HG03060 (cell line): ENCODE data around the gene ARHGAP26.

Experiments
- ATAC-seq: cut with Tn5 transposase; IDR thresholded peaks from one replicate; pipeline ENCODE4 v1.9.1; 2021; ENCODE audit warnings: low read depth, moderate number of reproducible peaks; ENCODE audit not compliant: unreplicated experiment

ARHGAP26 gene

DNA sequence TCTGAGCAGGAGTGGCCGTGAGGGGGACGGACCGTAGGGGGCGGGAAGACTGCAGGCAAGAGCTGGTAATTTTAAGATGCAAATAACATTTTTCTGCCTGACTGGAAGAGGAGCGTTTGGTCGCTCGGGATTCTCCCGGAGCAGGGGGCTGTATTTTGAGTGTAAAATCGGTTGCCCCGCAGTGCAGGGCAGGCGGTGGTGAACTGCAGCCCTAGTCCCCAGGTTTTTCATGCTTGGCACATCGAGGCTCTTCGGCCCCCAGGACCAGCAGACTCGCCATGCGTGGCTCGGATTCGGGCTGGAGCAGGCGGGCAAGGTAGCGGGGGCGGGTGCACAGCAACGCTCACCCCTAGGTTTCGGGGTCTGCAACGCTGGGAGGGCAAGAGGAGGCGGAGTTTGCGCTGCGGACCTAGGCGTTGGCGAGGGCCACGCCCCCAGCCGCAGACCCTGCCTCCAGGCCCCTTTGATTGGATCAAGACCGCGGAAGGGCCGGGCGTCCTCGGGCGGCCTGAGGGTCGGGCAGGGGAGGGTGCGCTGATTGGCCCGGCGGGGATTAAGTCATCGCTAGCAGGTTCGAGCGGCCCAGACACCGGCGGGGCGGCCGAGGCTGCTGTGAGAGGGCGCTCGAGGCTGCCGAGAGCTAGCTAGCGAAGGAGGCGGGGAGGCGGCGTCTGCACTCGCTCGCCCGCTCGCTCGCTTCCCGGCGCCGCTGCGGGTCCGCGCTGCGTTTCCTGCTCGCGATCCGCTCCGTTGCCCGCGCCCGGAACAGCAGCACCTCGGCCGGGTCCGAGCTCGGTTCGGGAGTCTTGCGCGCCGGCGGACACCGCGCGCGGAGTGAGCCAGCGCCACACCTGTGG, at the start of gene ARHGAP26:
ARHGAP26 (plus strand) TSS at position 585 of the 857 bp plus-strand sequence. CDS start 385 bp downstream, outside the sequence.
- peak; percentile 89 for ATAC-seq

DNA sequence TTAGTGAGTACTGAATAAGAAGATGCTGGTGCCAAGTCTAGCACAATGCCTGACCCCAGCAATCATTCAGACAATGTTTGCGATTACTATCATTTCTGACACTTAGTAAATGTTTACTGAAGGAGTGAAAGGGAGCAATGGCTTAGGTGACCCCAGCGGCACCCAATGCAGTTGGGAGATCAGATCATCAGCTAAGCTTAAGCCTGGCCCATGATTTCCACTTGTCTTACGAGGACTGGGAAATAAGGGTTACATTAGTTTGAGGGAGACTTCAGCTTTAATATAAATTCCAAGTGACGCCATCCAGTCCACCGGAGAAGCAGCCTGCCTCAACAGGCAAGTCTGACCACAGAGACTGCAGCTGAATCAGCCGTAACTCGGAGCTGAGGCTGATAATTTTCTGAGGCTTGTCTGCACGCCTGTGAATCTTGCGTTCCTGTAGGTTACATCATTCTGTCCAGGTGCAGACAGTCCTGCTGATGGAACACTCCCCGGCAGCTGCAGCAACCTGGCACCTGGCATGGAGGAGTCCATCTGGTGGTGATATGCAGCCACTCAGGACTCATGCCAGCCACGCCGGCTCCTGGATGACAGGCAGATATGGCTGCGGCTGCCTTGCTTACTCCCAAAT, 49.4 kb upstream of the ARHGAP26 start:
- ATAC-seq: no peak

DNA sequence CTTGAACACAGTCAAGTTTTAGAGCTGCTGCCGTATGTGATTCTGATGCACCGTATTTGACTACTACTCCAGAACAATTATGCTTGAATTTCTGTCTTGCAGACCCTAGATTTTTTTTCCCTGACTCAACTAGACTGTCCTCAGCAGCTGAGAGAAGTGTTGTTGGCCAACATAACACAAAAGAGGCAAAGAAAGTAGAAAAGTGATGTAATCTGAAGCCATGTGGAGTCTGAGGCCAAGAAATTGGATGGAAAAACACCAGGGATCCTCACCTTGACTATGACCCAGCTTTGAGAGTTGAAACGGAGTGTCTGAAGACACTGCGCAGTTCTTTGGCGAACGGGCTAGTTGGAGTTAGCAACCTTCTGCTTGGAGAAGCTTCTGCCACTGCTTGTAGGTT, 48.0 kb upstream of the ARHGAP26 start:
- no peak for ATAC-seq

- no peak for ATAC-seq
These were observed 47.3 kb upstream of the ARHGAP26 start for GRCh38 chr5:142722896-142723295.

- ATAC-seq: no peak
These were observed 45.4 kb upstream of the ARHGAP26 start for GRCh38 chr5:142724821-142725220.

DNA sequence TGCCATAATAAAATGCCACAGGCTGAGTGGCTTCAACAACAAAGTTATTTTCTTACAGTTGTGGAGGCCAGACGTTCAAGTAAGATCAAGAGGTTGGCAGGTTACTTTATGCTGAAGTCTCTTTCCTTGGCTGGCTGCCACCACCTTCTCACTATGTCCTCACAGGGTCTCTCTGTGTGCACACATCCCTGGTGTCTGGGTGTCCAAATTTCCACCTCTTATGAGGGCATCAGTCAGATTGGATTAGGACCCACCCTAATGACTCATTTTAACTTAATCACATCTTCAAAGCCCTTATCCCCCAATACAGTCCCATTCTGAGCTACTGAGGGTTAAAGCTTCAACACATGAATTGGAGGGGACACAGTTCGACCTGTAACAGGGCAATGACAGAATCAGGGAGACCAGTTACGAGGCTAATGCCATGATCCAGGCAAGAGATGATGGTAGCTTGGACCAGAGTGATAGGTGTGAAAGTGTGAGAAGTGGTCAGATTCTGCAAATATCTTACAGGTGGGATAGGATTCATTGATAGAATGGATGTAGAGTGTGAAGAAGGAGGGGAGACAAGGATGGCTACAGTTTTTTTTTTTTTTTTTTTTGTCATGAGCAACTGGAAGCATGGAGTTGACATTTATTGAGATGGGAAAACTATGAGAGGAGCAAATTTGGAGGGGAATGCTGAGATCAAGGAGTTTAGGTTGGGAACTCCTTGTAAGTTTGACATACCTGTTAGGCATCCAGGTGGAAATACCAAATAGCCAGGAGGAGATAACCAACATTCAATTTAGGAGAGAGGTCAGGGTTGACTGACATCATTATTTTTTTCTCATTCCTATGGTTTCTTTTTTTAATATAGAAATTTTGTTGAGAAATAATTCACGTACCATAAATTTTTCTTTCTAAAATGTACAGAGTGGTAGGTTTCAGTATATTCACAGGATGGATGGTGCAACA, 44.7 kb upstream of the ARHGAP26 start:
- ATAC-seq: no peak

- ATAC-seq: no peak
These were observed 43.9 kb upstream of the ARHGAP26 start for GRCh38 chr5:142726188-142726731.

- ATAC-seq: no peak
These were observed 42.5 kb upstream of the ARHGAP26 start for GRCh38 chr5:142727735-142728047.

GRCh38 chr5:142735323-142736246, 34.6 kb upstream of the ARHGAP26 start:
- no peak for ATAC-seq

GRCh38 chr5:142736247-142736632, 33.9 kb upstream of the ARHGAP26 start:
- no peak for ATAC-seq

- no peak for ATAC-seq
These were observed 33.0 kb upstream of the ARHGAP26 start for GRCh38 chr5:142737179-142737578.

DNA sequence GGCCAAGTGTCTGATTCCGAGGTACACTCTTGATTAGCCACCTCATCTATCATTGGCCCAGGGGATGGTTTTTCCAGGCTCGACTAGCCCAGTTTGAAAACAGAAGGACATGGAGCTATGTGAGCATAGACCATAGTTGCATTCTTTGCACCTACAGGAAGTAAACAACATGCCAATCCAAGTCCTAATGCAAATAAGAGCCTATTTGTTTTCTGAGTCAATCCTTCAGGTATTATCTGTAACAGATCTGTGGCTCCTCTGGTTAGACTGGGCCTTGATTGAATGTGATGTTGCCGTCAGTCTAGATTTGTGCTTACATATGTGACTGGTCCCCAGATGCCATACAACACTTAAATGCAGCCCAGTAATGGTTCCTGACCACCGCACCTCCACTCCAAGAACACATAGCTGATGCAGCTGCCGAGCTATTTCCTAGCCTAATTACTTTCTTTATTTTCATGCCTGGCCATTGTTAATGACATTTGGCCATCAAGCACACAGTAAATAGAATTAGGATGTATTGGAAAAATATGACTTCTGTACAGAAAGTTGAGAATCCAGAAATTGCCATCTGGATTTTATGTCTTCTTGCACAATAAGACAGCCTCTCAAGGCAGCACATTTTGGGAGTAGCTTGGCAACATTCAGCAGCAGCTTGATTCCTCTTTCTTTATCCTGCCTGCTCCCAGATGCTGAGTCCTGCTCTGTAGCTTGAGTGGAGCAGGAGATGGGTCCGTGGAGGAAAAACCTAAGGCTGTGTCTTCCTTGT, 29.5 kb upstream of the ARHGAP26 start:
- no peak for ATAC-seq

DNA sequence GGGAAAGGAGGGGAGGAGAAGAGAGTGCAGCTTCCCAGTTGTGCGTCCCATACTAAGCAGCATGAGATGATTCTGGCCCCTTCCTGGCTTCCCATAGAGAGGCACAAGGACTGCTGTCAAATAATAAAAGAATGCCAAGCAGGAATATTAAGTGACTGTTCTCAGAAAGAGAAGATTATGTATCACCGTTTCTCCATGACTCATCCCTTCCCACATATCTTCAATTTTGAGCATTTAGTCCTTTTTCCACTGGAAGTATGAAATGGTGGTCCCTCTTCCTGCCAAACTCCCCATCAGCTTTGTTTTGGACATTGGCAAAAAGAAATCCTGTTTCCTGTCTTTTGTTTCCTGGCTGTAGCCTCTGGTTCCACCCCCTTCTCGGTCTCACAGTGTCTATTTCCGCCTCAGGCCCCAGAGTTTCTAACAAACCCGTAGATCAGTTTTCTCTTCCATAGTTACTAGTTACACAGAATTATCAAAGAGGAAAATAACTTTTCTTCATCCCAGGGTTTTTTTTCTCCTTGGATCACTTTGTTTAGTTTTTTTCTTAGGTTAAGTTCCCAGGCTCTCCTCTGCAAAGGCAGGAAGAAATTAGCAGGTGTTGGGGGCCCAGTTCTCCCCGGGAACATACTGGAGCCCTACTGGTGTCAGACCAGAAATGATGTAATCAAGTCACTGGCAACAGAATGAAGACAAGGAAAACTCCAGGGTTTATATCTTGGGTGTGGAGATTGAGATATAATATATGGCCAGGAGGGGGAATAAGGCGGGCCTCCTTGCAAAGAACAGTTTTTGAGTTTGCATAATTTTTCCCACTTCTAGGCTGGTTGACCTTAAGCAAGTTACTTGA, 26.4 kb upstream of the ARHGAP26 start:
- no peak for ATAC-seq

DNA sequence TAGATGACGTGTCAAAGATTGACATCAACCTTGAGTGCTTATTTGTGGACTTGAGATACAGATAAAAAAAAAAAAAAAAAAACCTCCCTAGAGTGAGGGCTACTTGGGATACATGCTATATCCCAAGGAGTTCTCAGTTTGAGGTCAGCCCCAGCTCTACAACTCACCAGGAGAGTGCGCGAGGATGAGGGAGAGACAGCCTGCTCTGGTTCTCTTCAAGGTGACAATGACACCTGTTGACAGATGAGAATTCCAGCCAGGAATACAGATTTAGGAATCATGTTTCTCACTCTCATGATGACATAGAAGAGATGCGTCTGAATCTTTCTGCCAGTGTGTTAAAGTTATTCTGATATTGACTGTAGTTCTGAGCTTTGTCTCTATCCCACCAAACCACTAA, 24.9 kb upstream of the ARHGAP26 start:
- no peak for ATAC-seq

DNA sequence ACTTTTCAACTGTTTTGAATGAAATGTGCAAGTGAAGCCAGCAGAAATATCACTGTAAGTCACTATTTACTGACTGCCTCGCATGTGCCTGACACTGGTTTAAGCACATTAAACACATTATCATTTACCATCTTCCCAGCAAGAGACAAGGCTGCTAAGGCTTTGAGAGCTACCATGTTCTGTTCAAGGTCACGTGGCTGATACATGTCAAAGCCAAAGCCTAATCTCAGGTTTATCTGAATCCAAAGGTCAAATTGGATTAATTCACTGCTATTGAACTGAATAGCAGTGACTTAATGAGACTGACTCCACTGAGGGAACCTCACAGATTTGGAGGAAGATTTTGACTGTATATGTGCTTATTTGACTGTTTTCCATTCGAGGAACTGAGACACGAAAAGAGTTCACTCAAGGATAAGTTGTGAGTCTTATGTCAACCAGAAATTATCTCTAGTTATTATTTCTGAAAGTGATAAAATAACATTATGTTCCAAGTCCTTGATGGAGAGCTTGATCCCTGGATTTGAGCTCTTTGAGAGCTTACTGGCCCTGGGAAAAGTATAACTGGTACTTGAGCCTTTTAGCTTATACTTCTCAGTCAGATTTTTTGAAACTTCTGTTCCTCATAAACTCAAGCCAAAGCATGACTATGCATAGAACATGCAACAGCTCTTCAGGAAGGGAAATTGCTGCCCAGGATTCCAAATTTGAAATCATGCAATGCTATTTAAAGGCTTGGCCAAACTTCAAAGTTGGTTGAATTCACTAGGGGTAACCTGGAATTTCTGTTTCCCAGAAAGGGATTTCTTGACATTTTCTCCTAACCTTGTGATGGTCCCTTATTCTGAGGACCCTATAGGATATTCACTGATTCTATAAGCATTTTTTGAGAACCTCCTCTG, 23.4 kb upstream of the ARHGAP26 start:
- no peak for ATAC-seq

GRCh38 chr5:142748132-142748531, 22.0 kb upstream of the ARHGAP26 start:
- no peak for ATAC-seq
